RWPE2 (cell line): Measurements from ENCODE around the gene ACOXL.

Experiments
- ATAC-seq: fragments of 200-7000 bp; cut with Tn5 transposase; 3 replicates; pipeline ENCODE4 v1.9.1; 2021; ENCODE audit warnings: low read depth
- DNase-seq: peaks from one replicate; pipeline ENCODE4 v3.0.0-alpha.2; 2020; ENCODE audit warnings: low spot score
- H3K27ac ChIP-seq: fragments of 450-650 bp; 2 replicates; pipeline ENCODE4 v1.5.1; 2017; ENCODE audit warnings: mild to moderate bottlenecking; ENCODE audit not compliant: poor library complexity, severe bottlenecking
- H3K27me3 ChIP-seq: fragments of 250-450 bp; sonication (Bioruptor Pico); 2 replicates; pipeline ENCODE4 v1.5.1; 2021; ENCODE audit warnings: mild to moderate bottlenecking, moderate library complexity; ENCODE audit not compliant: insufficient read depth, poor library complexity, severe bottlenecking
- H3K36me3 ChIP-seq: fragments of 250-450 bp; sonication (Bioruptor Pico); 2 replicates; pipeline ENCODE4 v1.5.1; 2020; ENCODE audit warnings: low read depth, mild to moderate bottlenecking, moderate library complexity
- H3K4me1 ChIP-seq: fragments of 250-450 bp; sonication (Bioruptor Pico); 2 replicates; pipeline ENCODE4 v1.5.1; 2021; ENCODE audit warnings: mild to moderate bottlenecking, moderate library complexity; ENCODE audit not compliant: insufficient read depth, poor library complexity, severe bottlenecking
- H3K4me3 ChIP-seq: fragments of 250-450 bp; sonication (Bioruptor Pico); 2 replicates; pipeline ENCODE4 v1.5.1; 2021; ENCODE audit warnings: mild to moderate bottlenecking, moderate library complexity; ENCODE audit not compliant: severe bottlenecking
- H3K9me3 ChIP-seq: fragments of 250-450 bp; sonication (Bioruptor Pico); 2 replicates; pipeline ENCODE4 v1.5.1; 2021; ENCODE audit warnings: mild to moderate bottlenecking, moderate library complexity; ENCODE audit not compliant: severe bottlenecking
- CTCF ChIP-seq: fragments of 450-650 bp; IDR thresholded peaks from one replicate; pipeline ENCODE4 v1.5.1; 2017; ENCODE audit warnings: mild to moderate bottlenecking, moderate library complexity; ENCODE audit not compliant: poor library complexity, severe bottlenecking

Gene ACOXL

GRCh38 chr2:110998311-110998710 is 265.9 kb downstream of the ACOXL start:
- no peak for TF ChIP-seq CTCF
- H3K9me3 ChIP-seq, result no peaks in the 10 kb centered on the region
- H3K27me3 ChIP-seq, result peaks cover 44% of the 10 kb centered on the region
- H3K36me3 ChIP-seq, result no peaks in the 10 kb centered on the region
- H3K4me1 ChIP-seq, result no peaks in the 10 kb centered on the region
- H3K4me3 ChIP-seq, result no peak overlapping the region
- no peak for DNase-seq
- no peak overlapping the region for H3K27ac ChIP-seq
- ATAC-seq, result no peak

- TF ChIP-seq CTCF, result no peak
- Histone ChIP-seq H3K9me3 (no peaks in the 10 kb centered on the region), H3K27me3 (peaks cover 44% of the 10 kb centered on the region), H3K36me3 (no peaks in the 10 kb centered on the region), H3K27ac (no peak overlapping the region), H3K4me1 (no peaks in the 10 kb centered on the region), H3K4me3 (no peak overlapping the region)
- DNase-seq (no peak), ATAC-seq (no peak)
These were observed 267.3 kb downstream of the ACOXL start for GRCh38 chr2:110999626-111000025.

GRCh38 chr2:111005307-111005706 is 272.9 kb downstream of the ACOXL start:
- Histone ChIP-seq H3K36me3 (no peaks in the 10 kb centered on the region), H3K27ac (no peak overlapping the region), H3K4me3 (no peak overlapping the region), H3K9me3 (no peaks in the 10 kb centered on the region), H3K27me3 (peaks cover 23% of the 10 kb centered on the region), H3K4me1 (no peaks in the 10 kb centered on the region)
- DNase-seq (no peak), ATAC-seq (no peak)
- no peak for TF ChIP-seq CTCF

- no peaks in the 10 kb centered on the region for H3K36me3 ChIP-seq
- no peaks in the 10 kb centered on the region for H3K9me3 ChIP-seq
- no peak for TF ChIP-seq CTCF
- H3K27ac ChIP-seq, result no peak overlapping the region
- no peak overlapping the region for H3K4me3 ChIP-seq
- no peaks in the 10 kb centered on the region for H3K4me1 ChIP-seq
- no peak for DNase-seq
- no peak for ATAC-seq
- peaks cover 28% of the 10 kb centered on the region for H3K27me3 ChIP-seq
These were observed 273.4 kb downstream of the ACOXL start for GRCh38 chr2:111005821-111006220.

GRCh38 chr2:111007757-111008688 is 275.6 kb downstream of the ACOXL start:
- DNase-seq, result no peak
- Histone ChIP-seq H3K27ac (no peak overlapping the region), H3K4me3 (no peak overlapping the region), H3K27me3 (peaks cover 16% of the 10 kb centered on the region), H3K9me3 (no peaks in the 10 kb centered on the region), H3K4me1 (no peaks in the 10 kb centered on the region), H3K36me3 (no peaks in the 10 kb centered on the region)
- TF ChIP-seq CTCF, result no peak
- no peak for ATAC-seq
